GM21717 (cell line): ENCODE results near the gene BDKRB1.

ENCODE experiments used
- ATAC-seq: cut with Tn5 transposase; IDR thresholded peaks from one replicate; pipeline ENCODE4 v1.9.1; 2021; ENCODE audit warnings: mild to moderate bottlenecking, moderate library complexity; ENCODE audit not compliant: unreplicated experiment

BDKRB1 gene

GRCh38 chr14:96255501-96256366, at the start of gene BDKRB1:
Gene BDKRB1, plus strand, starts transcription at chr14:96256210. Its CDS starts 7,473 bp downstream, at chr14:96263683.
- ATAC-seq = no peak

GRCh38 chr14:96206461-96206860, 49.5 kb upstream of the BDKRB1 start:
- no peak for ATAC-seq

- no peak for ATAC-seq
These were observed 48.3 kb upstream of the BDKRB1 start for GRCh38 chr14:96207686-96208085.

GRCh38 chr14:96208739-96209138, 47.3 kb upstream of the BDKRB1 start:
- ATAC-seq = no peak

- ATAC-seq = no peak
These were observed 43.9 kb upstream of the BDKRB1 start for GRCh38 chr14:96212140-96212539.

GRCh38 chr14:96212896-96213295, 43.1 kb upstream of the BDKRB1 start:
- no peak for ATAC-seq

GRCh38 chr14:96213871-96214465, 42.0 kb upstream of the BDKRB1 start:
- no peak for ATAC-seq

GRCh38 chr14:96214793-96215192, 41.2 kb upstream of the BDKRB1 start:
- no peak for ATAC-seq

GRCh38 chr14:96215452-96216244, 40.4 kb upstream of the BDKRB1 start:
- ATAC-seq = no peak

GRCh38 chr14:96216627-96217026, 39.4 kb upstream of the BDKRB1 start:
- ATAC-seq = no peak

- no peak for ATAC-seq
These were observed 38.6 kb upstream of the BDKRB1 start for GRCh38 chr14:96217376-96217913.

- ATAC-seq = no peak
These were observed 34.8 kb upstream of the BDKRB1 start for GRCh38 chr14:96221109-96221650.

GRCh38 chr14:96221841-96222240, 34.2 kb upstream of the BDKRB1 start:
- ATAC-seq = no peak

GRCh38 chr14:96224480-96225096, 31.4 kb upstream of the BDKRB1 start:
- no peak for ATAC-seq

- no peak for ATAC-seq
These were observed 30.8 kb upstream of the BDKRB1 start for GRCh38 chr14:96225213-96225612.

GRCh38 chr14:96225745-96226151, 30.3 kb upstream of the BDKRB1 start:
- ATAC-seq = no peak

- ATAC-seq = no peak
These were observed 28.6 kb upstream of the BDKRB1 start for GRCh38 chr14:96227428-96227827.

- no peak for ATAC-seq
These were observed 26.7 kb upstream of the BDKRB1 start for GRCh38 chr14:96229315-96229714.

GRCh38 chr14:96231056-96231455, 25.0 kb upstream of the BDKRB1 start:
- no peak for ATAC-seq

GRCh38 chr14:96231526-96232130, 24.4 kb upstream of the BDKRB1 start:
- ATAC-seq = no peak
